IMR-90 (cell line): ENCODE measurements around the gene APMAP.

ENCODE experiments used
- BHLHE40 ChIP-seq: fragments of 150-350 bp; IDR thresholded peaks from 2 replicates; pipeline ENCODE4 v1.6.1; 2016; ENCODE audit warnings: mild to moderate bottlenecking, low read depth, low read length
- CHD1 ChIP-seq: IDR thresholded peaks from 2 replicates; pipeline ENCODE4 v1.6.1; 2012; ENCODE audit warnings: low read depth, low read length, improper control_type of control experiment
- FOS ChIP-seq: fragments of 150-350 bp; IDR thresholded peaks from 2 replicates; pipeline ENCODE4 v1.6.1; 2016; ENCODE audit warnings: low read depth, low read length
- MAZ ChIP-seq: IDR thresholded peaks from 2 replicates; pipeline ENCODE4 v1.6.1; 2012; ENCODE audit warnings: low read depth, mild to moderate bottlenecking, low read length, improper control_type of control experiment, moderate library complexity, borderline replicate concordance
- MXI1 ChIP-seq: IDR thresholded peaks from 2 replicates; pipeline ENCODE4 v1.6.1; 2012; ENCODE audit warnings: low read depth, mild to moderate bottlenecking, low read length, moderate library complexity, borderline replicate concordance
- POLR2A ChIP-seq: IDR thresholded peaks from 2 replicates; pipeline ENCODE4 v1.6.1; 2012; ENCODE audit warnings: mild to moderate bottlenecking, low read depth, low read length
- RAD21 ChIP-seq: IDR thresholded peaks from 2 replicates; pipeline ENCODE4 v1.6.1; 2012; ENCODE audit warnings: low read length, improper control_type of control experiment
- RFX5 ChIP-seq: IDR thresholded peaks from 2 replicates; pipeline ENCODE4 v1.8.0; 2012; ENCODE audit warnings: low read depth, mild to moderate bottlenecking, low read length, moderate library complexity
- SMC3 ChIP-seq: fragments of 150-350 bp; IDR thresholded peaks from 2 replicates; pipeline ENCODE4 v1.6.1; 2016; ENCODE audit warnings: low read depth, mild to moderate bottlenecking, antibody characterized with exemption, low read length, moderate library complexity
- USF2 ChIP-seq: fragments of 150-350 bp; IDR thresholded peaks from 2 replicates; pipeline ENCODE4 v1.6.1; 2017; ENCODE audit warnings: mild to moderate bottlenecking, antibody characterized with exemption, low read length, low read depth
- TF ChIP-seq, protein P1 (sequence below): conservative IDR thresholded peaks from 2 replicates; pipeline ENCODE4 v1.5.1; 2012; ENCODE audit warnings: mild to moderate bottlenecking, low read depth, low read length, improper control_type of control experiment
- TF ChIP-seq, protein P2 (sequence below): fragments of 150-350 bp; IDR thresholded peaks from 2 replicates; pipeline ENCODE4 v1.6.1; 2016; ENCODE audit warnings: low read depth, mild to moderate bottlenecking, low read length, moderate library complexity, borderline replicate concordance

- TF ChIP-seq, protein P1, sequence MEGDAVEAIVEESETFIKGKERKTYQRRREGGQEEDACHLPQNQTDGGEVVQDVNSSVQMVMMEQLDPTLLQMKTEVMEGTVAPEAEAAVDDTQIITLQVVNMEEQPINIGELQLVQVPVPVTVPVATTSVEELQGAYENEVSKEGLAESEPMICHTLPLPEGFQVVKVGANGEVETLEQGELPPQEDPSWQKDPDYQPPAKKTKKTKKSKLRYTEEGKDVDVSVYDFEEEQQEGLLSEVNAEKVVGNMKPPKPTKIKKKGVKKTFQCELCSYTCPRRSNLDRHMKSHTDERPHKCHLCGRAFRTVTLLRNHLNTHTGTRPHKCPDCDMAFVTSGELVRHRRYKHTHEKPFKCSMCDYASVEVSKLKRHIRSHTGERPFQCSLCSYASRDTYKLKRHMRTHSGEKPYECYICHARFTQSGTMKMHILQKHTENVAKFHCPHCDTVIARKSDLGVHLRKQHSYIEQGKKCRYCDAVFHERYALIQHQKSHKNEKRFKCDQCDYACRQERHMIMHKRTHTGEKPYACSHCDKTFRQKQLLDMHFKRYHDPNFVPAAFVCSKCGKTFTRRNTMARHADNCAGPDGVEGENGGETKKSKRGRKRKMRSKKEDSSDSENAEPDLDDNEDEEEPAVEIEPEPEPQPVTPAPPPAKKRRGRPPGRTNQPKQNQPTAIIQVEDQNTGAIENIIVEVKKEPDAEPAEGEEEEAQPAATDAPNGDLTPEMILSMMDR = no peak
- TF ChIP-seq USF2 (no peak), POLR2A (no peak), CHD1 (no peak), RAD21 (no peak), MAZ (no peak), MXI1 (no peak), SMC3 (no peak), RFX5 (no peak), BHLHE40 (no peak), FOS (no peak)
- TF ChIP-seq, protein P2, sequence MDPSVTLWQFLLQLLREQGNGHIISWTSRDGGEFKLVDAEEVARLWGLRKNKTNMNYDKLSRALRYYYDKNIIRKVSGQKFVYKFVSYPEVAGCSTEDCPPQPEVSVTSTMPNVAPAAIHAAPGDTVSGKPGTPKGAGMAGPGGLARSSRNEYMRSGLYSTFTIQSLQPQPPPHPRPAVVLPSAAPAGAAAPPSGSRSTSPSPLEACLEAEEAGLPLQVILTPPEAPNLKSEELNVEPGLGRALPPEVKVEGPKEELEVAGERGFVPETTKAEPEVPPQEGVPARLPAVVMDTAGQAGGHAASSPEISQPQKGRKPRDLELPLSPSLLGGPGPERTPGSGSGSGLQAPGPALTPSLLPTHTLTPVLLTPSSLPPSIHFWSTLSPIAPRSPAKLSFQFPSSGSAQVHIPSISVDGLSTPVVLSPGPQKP = no peak
Observed at GRCh38 chr20:24943731-24944130, 48.8 kb downstream of the APMAP start.
